Stimulated activated CD8-positive, alpha-beta memory T cell treated with anti-CD3 and anti-CD28 coated beads, Interleukin-7, amount 100 ng/mL, for 48 hours (primary cell): ENCODE measurements around the gene VAMP2.
A peak's percentile ranks its signal among the peaks of the same experiment; 100 is the strongest.

ENCODE experiments used
- DNase-seq, 2 donors: peaks; one replicate each; pipeline ENCODE4 v3.0.0-alpha.2; 2020; ENCODE audit warnings: low read depth in 1 of 2; ENCODE audit errors: extremely low read depth in 1 of 2

VAMP2 gene, protein sequence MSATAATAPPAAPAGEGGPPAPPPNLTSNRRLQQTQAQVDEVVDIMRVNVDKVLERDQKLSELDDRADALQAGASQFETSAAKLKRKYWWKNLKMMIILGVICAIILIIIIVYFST

DNA sequence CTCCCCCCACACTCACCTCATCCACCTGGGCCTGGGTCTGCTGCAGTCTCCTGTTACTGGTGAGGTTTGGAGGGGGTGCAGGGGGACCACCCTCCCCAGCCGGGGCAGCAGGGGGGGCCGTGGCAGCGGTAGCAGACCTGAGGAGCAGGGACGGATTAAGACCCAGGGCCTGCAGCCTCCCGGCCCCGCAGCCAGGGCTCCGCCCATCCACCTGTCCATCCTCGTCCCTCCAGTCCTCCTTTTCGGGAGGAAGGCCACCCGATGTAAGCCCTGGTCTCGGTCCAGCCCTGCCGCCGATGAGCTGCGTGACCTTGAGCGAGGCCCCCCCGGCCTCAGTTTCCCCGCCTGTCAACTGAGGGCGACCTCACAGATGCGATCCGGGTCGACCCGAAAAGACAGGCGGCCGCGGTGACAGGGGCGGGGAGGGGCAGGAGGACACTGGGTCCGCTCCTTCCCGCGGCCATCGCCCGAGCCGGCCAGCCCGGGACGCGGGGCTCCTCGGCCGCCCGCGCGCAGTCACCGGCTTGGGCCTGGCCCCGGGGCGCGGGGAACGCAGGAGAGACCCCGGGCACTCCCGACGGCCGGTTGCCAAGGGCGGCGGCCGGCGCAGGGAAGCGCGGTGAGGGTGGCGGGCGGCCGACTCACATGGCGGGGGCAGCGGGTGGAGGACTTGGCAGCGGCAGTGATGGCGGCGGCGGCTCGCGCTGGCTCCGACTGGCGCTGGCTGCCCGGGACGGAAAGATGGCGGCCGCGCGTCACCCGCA lies at the start of gene VAMP2:
Gene VAMP2 (minus strand): TSS at position 716 of the 764 bp plus-strand sequence. CDS start 69 bp downstream, at position 647.
- peak; percentile 61 to 64 for DNase-seq

DNA sequence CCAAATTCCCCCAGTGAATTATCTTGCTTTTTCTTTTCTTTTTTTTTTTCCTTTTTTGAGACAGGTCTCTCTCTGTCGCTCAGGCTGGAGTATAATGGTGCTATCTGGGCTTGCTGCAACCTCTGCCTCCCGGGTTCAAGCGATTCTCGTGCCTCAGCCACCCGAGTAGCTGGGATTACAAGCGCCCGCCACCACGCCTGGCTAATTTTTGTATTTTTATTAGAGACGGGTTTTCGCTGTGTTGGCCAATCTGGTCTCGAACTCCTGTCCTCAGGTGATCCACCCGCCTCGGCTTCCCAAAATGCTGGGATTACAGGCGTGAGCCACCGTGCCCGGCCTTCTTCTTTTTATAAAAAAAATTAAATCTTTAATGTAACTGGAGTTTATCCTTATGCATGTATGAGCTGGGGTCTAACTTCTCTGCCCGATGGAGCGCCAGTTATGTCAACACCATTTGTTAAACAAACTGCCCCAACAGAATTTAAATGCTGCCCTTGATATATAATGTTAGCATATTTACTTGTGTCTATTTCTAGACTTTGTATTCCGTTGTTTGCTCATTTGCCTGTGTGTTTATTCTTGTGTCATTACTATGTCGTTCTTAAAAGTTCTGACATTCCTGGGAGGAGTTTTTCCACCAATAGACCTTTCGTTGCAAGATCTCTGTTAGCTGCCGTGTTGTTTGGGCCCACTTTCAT lies 48.2 kb upstream of the VAMP2 start:
- no peak for DNase-seq

DNA sequence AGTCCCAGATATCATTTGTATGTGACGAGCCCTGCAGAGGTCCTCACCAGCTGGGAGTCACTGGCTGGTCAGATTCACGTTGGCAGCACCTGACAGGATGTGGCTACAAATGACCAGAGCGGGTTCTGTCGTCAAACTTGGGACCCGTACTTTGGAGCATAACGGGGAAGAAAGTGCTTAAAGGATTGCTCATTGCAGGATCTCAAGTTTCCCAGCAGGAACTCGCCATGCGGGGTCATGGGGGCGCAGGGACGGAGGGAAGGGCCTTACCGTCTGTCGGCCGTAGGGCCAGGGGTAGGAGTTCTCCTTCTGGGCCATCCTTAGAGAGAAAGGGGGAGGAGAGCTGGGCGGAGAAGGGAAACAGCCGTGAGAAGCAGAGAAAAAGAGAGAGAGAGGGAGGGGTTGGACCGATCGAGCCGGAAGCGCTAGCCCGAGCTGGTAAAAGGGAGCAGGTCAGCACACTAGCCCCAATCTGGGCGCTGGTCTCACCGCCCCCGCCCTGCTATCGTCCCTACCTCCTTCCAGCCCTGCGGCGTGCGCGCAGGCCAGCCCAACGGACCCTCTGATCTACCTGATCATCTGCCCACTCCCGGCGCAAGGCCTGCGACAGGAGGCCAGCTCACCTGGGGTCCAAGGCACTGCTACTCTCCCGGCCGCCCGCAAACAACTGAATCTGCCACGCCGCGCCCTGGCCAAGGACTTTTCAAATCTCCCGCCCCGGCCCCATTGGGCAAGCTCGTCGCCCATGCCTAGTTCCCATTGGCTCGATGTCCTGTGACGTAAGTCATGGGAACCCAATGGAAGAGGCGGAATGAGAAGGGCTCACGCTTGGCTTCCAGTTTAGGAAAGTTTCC lies 47.4 kb upstream of the VAMP2 start, which contains the start of gene AURKB:
Gene AURKB (minus strand): TSS at position 669 of the 854 bp plus-strand sequence. CDS start 351 bp downstream, at position 318.
- DNase-seq, result peak; percentile 80 to 93

DNA sequence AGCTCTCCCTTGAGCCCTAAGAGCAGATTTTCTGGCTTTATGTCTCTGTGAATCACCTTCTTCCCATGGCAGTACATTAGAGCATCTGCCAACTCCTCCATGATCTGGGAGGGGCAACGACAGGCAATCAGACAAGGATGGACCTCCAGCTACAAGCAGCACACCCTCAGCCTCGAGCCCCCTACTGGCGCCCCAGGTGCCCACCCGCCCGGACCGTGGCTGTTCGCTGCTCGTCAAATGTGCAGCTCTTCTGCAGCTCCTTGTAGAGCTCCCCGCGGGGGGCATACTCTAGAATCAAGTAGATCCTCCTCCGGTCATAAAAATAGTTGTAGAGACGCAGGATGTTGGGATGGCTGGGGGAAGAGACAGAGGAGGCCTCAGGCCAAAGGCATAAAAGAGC lies 43.8 kb upstream of the VAMP2 start:
- no peak for DNase-seq

DNA sequence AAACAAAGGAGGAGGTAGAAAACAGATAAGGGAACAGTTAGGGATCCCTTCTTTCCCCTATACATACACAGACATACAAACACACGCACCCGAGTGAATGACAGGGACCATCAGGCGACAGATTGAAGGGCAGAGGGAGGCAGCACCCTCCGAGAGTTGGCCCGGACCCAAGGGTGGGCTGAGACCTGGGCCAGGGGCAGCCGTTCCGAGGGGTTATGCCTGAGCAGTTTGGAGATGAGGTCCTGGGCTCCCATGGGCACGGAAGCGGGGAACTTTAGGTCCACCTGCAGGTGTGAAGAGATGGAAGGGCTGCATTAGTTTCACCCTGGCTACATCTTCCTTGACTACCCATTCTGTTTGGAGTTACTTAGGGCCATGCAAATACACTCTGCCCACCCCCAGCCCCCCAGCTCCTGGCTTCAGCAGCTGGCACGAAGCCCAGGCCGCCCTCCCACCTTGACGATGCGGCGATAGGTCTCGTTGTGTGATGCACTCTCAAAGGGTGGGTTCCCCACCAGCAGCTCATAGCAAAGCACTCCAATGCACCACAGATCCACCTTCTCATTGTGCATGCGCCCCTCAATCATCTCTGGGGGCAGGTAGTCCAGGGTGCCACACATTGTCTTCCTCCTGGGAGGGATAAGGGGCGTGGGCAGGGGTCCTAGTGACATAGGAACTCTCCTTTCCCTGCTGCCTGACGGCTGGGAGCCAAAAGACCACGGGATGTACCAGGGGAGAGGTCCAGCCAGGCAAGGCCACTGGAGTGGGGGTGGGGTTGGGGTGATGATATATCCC lies 42.2 kb upstream of the VAMP2 start:
- DNase-seq, result no peak

DNA sequence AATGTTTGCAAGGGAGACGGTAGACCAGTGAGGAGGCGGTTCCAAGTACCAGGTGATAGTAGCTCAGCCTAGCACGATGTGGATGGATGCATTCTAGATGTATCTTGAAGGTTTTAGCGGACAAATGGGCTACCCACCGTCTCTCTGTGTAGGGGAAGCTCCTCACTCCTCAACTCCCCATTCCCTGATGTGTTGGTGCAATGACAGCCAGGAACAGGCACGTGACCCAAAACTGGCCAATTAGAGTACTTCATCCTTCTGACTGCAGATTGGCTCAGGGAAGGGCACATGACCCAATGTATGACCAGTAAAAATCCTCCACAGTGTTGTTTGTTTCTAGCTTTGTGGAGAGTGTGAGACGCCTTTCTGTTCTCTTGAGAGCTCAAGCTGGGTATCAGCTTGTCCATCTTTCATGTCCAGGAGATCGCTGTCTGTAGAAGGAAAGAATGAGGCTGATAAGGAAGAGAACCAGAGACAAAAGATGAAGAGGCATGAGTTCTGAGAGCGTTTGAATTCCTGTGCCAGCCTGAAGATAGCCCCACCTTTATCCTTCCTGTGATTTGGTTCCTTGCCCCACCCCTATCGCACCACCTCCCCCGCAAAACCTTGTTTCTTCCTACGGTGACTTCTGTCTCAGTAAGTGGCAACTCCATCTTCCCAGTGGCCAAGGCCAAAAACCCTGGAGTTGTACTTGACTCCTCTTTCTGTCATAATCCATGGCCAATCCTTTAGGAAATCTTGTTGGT lies 29.5 kb upstream of the VAMP2 start:
- DNase-seq, result peak in 1 of 2 donors; percentile 57

DNA sequence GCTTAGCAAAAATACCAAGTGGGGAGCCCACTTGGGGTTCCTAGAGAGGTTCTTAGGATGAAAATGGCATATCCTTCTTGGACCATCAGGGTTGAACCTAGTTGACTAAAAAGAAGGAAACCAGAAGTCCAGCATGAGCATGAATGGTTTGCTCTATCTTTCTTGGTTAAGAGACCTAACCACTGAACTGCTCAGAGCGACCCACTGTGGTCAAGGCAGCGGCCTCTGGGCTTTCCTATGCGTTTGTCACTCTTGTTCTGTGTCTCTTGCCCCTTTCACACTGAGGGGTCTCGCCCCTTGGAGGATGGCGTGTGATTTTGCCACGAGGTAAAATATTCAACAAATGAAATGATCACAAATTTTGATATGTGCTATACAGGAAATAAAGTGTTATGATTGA lies 27.8 kb upstream of the VAMP2 start:
- DNase-seq, result no peak

DNA sequence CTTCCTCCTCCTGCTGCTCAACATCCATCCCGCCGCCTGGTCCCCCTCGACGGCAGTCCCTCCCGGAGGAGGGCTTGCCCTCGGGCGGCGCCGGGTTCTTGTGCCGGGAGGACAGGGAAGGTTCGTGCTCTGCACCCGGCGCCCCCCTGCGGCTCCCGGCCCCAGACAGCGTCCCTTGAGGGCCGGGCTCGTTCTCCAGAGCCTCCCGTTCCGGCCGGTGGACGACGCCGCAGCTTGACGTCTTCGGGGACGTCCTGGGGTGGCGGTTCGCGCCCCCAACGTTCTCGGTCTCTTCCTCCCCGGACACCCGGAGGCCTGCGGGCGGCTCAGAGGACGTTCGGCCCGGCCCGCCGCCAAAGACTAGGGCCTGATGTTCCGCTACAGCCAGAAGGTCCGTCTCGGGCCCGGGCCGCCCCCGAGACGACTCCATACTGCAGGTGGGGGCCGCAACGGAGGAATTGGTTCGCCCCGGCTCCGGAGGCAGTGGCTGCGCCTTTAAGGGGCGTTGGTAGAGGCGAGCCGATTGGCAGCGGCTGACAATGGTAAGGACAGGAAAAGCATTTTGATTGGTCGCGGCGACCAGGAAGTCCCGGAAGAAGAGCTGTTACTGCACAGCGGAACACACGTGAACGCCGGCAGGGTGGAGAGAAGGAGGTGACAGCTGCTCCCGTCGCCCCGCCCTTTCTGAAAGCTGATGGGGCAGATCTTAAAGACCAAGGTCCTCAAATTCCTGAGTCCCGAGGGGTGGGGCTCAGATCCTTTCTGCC lies 27.1 kb upstream of the VAMP2 start, which contains the start of gene BORCS6:
Gene BORCS6 (minus strand): TSS at position 470 of the 767 bp plus-strand sequence. CDS start 40 bp downstream, at position 430.
- DNase-seq, result peak; percentile 75 to 95

DNA sequence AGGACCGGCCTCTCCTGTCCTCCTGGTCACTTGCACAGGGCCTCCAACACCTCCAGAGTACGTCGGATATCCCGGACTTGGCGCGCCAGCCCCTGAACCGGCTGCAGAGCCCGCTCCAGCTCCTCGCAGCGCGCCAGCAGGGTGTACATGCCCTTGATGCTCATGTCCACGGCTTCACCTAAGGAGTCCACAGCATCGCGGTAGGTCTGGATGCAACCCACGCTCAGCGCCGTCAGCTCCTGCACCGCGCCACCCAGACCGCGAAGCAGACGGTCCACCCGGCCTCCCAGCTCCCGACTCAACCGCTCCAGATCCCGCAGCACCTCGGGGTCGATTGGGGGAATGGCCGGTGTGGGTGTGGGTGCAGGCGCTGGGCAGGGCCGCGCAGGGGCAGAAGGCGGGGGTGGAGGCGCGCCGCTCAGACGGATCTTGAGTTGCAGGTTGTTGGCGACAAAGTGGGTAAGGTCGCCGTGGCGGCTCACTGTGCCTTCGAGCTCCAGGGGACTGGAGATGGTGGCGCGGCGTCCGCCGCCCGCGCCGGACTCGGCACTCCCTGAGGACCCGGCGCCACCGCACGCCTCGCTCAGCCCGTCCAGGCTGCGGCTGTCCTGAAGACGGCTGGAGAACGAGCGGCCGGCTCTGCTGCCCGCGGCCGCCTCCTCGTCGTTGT lies 26.4 kb upstream of the VAMP2 start:
- DNase-seq, result no peak

DNA sequence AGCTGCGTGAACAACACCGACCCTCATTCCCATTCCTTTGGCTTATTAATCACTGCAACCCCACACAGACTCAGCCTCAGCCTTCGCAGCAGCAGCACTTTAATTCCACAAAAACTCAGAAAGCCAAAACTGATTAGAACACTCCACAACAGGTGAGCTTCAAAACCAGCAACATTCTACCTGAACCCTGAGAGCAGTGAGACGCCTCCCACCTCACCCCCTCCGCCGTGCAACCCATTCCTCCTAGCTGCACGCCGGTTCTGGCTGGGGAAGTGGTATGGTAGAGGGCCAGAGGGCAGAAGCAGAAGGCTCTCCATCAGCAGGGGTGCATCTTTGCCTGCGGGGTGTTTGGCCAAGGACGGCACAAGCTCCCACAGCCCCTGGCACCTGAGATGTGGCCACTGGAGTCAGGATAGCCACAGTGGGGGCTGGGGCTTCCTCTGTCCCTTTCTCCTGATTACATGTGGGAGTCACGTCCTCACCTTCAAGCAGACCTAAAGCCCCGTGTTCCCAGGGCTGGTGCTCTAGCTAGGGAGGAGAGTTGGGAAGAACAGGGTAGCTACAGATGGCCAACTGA lies 25.6 kb upstream of the VAMP2 start:
- DNase-seq, result no peak

DNA sequence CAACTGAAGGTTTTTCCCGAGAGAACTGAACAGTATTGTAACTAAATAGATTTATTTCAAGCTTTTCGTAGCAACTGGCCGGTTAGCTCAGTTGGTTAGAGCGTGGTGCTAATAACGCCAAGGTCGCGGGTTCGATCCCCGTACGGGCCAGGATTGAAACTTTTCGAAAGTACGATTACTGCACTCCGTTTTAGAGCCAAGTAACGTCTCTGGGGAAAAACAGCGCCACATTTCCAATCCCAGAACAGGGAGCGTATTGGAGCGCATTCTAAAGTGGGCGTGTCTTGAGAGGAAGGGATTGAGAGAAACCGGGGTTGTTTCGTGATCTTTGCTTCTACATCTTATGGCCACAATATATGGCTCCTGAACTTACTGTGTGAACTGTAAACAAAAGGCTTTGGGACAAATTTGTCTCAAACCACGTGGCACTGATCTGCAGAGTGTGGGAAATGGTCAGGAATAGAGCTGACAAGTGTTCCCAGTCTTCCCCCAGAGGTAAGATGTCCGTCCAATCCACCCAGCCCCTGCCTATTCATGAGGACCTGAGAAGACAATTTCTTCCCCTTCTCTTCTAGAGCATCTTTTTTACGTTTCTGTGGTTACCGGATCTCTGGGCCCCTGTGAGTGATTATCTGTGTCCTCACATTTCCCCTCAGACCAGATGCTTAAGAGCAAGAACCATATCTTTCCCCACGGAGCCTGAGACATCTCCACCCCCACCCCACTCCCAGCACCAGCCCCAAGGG lies 24.9 kb upstream of the VAMP2 start:
- DNase-seq, result peak; percentile 75 to 86

DNA sequence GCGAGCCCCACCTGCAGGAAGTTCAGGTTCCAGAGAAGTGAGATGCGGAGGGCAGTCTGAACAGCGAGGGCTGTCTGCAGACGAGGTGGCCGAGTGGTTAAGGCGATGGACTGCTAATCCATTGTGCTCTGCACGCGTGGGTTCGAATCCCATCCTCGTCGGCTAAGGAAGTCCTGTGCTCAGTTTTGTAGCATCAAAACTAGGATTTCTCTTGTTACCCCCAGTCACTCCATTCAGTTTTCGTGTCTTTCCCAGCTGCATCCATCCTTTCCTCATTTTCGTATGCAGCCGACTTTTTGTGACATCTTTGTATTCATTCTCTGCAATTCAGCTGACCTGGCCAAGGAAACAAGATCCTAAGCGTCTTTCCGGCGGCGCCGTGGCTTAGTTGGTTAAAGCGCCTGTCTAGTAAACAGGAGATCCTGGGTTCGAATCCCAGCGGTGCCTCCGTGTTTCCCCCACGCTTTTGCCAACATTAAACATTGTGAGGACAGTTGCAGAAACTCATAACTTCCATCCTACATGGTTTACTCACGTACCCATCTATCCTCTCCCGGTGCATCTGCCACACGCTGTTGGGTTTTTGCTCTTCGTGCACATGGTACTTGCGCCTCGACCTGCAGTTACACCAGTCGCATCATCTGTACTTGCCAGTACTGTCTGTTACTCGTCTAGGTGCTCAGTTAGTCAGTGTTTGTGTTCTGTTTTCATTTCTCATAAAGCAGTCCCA lies 24.2 kb upstream of the VAMP2 start:
- peak; percentile 86 to 91 for DNase-seq

DNA sequence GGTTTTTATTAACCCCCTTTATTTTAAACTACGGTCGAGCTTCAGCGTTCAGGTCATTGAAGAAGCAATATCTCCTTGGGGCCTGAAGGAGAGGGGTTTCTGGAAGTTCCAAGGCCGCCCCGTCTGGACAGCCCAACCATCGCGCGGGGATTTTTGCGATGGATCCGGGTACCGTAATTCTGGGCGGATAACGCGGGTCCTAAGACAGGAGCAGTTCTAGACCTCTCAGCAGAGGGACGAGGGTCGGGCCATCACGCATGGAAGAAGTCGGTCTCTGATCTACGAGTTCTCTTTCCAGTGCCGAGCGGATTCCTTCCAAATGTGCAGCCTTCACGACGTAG lies 23.7 kb upstream of the VAMP2 start:
- DNase-seq, result no peak

DNA sequence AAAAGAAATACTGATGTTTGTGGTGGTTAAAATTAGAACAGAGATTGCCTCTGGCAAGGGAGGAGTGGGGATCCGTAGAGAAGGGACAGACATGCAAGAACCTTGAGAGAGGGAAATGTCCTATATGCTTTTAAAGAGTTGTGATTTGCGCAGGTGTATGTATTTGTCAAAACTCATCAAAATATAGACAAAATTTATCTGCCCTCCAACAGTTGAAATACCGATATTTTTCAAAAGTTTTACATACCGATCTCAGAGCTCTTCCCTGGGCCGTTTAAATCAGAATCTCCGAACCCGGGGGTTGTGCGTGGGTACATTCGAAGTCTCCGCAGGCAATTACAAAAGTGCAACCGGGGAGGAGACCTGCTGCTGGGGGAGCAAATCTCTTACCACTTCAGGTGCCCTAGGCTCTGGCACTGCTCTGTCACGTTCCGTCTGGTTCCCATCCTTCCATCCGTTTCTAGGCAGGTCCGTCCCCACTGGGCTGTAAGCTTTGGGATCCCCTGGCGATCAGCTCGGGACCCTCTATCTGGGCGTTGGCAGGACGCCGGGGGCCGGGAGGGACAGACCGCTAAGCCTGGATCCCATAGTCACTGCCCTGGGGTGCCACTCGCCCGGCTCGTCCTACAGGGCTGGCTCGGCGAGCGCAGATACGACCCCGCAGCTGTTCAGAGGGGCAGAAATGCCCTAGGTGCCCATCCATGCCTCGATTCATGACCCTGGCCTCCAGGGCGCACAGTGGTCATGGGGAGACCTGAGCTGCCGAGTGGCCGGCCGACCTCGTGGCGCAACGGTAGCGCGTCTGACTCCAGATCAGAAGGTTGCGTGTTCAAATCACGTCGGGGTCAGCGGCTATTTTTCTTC lies 23.1 kb upstream of the VAMP2 start:
- peak; percentile 80 to 86 for DNase-seq

DNA sequence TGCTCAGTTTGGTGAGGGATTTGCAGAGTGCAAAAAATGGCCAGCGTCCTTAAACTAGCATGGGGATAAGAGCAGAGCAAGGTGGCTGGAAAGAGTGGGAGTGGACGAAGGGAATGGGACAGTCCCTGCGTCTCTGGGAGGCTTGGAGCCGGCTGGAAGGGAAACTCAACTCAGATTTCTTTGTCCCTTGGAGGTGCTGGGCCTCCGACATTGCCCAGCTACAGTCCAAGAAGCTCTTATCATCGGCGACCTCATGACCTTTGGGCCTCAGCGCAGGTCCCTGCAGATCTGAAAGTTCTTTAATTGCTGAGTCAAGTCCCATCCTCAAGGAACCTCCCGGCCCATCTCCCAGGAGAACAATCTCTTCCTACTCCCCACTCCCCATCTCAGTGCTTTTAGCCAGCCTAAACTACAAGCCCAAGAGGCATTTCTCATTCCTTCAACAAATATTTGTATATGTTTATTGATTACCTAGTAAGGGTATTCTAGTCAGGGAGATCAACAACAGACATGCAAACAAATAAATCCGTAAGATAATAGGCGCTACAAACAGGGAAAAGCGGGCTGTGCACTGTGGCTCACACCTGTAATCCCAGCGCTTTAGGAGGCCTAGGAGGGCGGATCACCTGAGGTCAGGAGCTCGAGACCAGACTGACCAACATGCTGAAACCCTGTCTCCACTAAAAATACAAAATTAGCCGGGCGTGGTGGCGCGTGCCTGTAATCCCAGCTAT lies 14.4 kb upstream of the VAMP2 start:
- DNase-seq, result no peak
